ENCODE measurements around the gene SFRP2.

DNA sequence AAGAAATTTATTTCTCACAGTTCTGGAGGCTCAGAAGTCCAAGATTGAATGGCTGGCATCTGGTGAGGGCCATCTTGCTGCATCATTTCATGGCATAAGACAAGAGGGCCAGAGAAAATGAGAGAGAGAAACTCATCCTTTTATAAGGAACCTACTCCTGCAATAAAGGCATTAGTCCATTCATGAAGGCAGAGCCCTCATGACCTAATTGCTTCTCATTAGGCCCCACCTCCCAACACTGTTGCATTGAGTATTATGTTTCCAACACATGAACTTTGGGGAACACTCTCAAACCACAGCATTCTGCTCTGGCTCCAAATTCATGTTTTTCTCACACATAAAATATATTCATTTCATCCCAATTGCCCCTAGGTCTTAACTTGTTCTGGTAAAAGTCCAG, 43.2 kb downstream of the SFRP2 start:
- TF ChIP-seq, protein P1, sequence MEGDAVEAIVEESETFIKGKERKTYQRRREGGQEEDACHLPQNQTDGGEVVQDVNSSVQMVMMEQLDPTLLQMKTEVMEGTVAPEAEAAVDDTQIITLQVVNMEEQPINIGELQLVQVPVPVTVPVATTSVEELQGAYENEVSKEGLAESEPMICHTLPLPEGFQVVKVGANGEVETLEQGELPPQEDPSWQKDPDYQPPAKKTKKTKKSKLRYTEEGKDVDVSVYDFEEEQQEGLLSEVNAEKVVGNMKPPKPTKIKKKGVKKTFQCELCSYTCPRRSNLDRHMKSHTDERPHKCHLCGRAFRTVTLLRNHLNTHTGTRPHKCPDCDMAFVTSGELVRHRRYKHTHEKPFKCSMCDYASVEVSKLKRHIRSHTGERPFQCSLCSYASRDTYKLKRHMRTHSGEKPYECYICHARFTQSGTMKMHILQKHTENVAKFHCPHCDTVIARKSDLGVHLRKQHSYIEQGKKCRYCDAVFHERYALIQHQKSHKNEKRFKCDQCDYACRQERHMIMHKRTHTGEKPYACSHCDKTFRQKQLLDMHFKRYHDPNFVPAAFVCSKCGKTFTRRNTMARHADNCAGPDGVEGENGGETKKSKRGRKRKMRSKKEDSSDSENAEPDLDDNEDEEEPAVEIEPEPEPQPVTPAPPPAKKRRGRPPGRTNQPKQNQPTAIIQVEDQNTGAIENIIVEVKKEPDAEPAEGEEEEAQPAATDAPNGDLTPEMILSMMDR (IDR thresholded peaks at IDR 0.05) = no peak
- no peak for TF ChIP-seq POLR2A (IDR thresholded peaks at IDR 0.05)
